ENCODE measurements around the gene SPANXD.
"Not testable (repeated sequence)": the region's sequence is repeated elsewhere in the genome, so short reads cannot be mapped to it uniquely, and the experiment has no call there.

The SPANXD gene, protein sequence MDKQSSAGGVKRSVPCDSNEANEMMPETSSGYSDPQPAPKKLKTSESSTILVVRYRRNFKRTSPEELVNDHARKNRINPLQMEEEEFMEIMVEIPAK

DNA sequence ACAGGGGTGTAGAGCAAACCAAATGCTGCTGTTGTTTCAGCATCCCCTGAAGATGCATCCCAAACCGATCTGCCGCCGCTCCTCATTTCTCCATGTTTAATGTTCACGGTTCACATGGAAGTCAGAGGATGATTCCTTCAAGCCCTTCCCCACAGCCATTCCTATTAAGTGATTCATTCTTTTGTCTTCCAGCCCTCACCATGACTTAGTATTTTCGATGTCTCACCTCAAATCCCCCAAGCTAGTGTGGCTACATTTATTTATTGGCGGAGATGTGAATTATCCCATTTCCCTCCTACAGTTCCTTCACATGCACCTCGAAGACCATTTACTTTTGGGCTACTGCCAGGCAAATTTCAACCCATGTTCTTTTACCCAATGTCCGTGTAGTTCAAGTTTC, at the start of gene SPANXD:
Gene SPANXD (minus strand): TSS at position 101 of the 400 bp plus-strand sequence. CDS start 334 bp downstream, outside the sequence.
- DNase-seq (ENCODE audit: low spot score in 2 of 2); H3K36me3 Mint-ChIP-seq; H3K9me3 Mint-ChIP-seq; H3K4me1 Mint-ChIP-seq; H3K27ac Mint-ChIP-seq; H3K4me3 Mint-ChIP-seq; ATAC-seq: not testable (repeated sequence)

DNA sequence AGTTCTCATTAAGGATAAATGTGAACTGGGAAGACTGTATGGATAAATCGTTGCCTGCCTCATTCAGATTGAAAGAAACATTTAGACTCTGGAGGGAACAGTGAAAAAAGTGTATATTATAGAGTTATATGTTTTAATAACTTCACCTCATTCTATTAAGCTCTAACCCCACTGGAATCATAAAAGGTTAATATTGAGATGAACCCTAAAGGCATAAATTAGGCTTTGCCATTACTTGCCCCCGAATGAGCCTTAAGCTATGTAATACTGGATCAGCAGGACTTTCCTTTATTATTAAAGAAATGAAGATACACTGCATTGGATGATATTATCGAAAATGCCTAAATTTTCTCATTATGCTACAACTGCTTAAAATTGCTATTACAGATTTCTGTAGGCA, 44.1 kb upstream of the SPANXD start:
- no peak for ATAC-seq
- Mint-ChIP-seq H3K36me3 (no peaks in the 10 kb centered on the region), H3K9me3 (peaks cover 3% of the 10 kb centered on the region), H3K4me1 (no peaks in the 10 kb centered on the region), H3K27ac (no peak overlapping the region), H3K4me3 (no peak overlapping the region)
- DNase-seq (ENCODE audit: low spot score in 2 of 2), result no peak

DNA sequence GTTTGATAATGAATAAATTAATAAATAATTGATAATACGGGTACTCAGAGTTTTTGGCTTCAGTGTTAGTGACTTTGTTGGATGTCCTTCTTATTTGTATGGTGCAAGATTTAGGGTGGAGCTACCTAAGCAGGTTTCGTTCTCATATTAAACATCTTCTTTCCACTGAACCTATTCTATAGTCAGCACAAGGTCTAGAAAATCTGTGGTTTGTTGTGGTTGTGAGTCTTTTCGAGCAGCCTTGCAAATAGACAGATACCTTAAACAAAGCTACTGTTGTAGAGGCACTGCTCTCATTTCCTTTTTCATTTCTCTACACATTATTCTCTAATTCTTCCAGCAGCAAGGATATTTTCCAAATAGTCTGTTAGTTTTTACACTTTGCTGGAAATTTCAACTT, 38.1 kb upstream of the SPANXD start:
- no peak overlapping the region for H3K4me3 Mint-ChIP-seq
- no peaks in the 10 kb centered on the region for H3K4me1 Mint-ChIP-seq
- H3K36me3 Mint-ChIP-seq, result no peaks in the 10 kb centered on the region
- H3K9me3 Mint-ChIP-seq, result peaks cover 9% of the 10 kb centered on the region
- ATAC-seq (no peak), DNase-seq (ENCODE audit: low spot score in 2 of 2) (no peak)
- no peak overlapping the region for H3K27ac Mint-ChIP-seq

DNA sequence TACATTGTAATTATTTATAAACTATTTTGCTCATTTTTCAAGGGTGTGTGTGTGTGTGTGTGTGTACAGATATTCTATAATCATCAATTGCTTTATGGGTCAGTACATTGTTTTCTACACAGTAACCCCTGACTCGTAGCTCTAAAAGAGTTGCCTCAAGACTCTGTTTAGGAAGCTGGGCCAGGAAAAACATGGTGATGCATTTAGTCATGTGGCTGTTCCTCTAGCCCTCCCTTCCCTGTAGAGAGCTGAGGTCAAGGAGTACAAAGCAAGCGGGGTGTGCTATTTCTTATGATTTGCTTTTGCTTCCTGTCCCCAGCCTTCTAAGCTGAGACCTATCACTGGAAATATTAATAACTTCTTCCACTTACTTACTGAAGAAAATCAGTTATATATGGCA, 34.8 kb upstream of the SPANXD start:
- no peak overlapping the region for H3K4me3 Mint-ChIP-seq
- DNase-seq (ENCODE audit: low spot score in 2 of 2) (no peak), ATAC-seq (no peak)
- peaks cover 6% of the 10 kb centered on the region for H3K9me3 Mint-ChIP-seq
- no peaks in the 10 kb centered on the region for H3K36me3 Mint-ChIP-seq
- no peaks in the 10 kb centered on the region for H3K4me1 Mint-ChIP-seq
- H3K27ac Mint-ChIP-seq, result no peak overlapping the region

DNA sequence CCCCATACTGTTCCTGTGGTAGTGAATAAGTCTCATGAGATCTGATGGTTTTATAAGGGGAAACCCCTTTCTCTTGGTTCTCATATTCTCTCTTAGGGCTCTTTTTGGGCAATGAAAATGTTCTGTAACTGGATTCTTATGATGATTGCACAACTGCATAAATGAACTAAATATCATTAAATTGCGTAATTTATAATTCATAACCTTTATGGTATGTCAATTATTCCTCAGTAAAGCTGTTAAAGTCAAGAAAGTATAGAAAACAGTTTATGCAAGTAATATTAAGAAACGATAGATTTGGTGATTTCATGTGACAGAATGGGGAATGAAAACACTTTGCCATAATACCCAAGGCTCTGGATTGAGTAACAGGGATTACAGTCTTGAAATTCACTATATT, 33.5 kb upstream of the SPANXD start:
- no peaks in the 10 kb centered on the region for H3K36me3 Mint-ChIP-seq
- no peak overlapping the region for H3K4me3 Mint-ChIP-seq
- peaks cover 6% of the 10 kb centered on the region for H3K9me3 Mint-ChIP-seq
- no peak for ATAC-seq
- no peaks in the 10 kb centered on the region for H3K4me1 Mint-ChIP-seq
- H3K27ac Mint-ChIP-seq, result no peak overlapping the region
- DNase-seq (ENCODE audit: low spot score in 2 of 2), result no peak

DNA sequence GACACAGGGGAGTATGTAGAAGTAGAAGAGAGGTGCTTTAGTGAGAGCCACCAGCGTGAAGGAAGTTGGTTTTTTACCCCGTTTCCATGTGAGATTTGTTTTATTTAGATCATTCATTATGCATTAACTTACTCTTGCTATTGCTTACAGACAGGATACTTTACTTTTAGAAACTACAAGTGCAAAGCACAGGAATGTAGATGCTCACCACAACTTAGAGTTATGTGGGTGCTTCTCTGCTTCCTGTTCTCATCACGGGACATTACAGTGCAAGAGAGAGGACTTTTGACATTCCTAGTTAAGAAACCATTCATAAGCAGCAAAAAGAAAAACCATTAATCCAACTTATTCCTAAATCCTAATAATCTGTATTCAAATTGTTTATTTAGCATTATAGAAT, 25.6 kb upstream of the SPANXD start:
- Mint-ChIP-seq H3K4me3 (no peak overlapping the region), H3K36me3 (no peaks in the 10 kb centered on the region), H3K9me3 (peaks cover 11% of the 10 kb centered on the region), H3K4me1 (no peaks in the 10 kb centered on the region), H3K27ac (no peak overlapping the region)
- DNase-seq (ENCODE audit: low spot score in 2 of 2) (no peak), ATAC-seq (no peak)

DNA sequence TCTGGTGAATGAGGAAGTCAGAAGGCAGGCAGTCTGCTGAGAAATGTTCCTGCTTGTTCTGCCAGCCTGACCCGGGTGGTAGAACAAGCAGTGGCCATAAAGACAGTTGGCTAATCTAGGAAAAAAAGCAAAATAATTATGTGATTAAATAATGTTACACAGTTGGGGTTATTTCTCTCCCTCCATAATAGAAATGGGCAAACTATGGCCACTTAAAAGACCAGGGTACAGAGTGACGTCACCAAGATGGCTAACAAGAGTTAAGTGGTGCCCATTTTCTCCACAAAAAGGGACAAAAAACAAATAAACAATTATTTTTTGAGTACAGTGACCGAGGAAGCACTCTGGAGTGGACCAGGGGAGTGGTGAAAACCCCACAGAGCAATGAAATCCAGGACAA, 16.1 kb upstream of the SPANXD start:
- no peaks in the 10 kb centered on the region for H3K36me3 Mint-ChIP-seq
- no peaks in the 10 kb centered on the region for H3K4me1 Mint-ChIP-seq
- no peak for ATAC-seq
- no peak overlapping the region for H3K4me3 Mint-ChIP-seq
- H3K9me3 Mint-ChIP-seq, result peaks cover 6% of the 10 kb centered on the region
- H3K27ac Mint-ChIP-seq, result no peak overlapping the region
- DNase-seq (ENCODE audit: low spot score in 2 of 2), result no peak

DNA sequence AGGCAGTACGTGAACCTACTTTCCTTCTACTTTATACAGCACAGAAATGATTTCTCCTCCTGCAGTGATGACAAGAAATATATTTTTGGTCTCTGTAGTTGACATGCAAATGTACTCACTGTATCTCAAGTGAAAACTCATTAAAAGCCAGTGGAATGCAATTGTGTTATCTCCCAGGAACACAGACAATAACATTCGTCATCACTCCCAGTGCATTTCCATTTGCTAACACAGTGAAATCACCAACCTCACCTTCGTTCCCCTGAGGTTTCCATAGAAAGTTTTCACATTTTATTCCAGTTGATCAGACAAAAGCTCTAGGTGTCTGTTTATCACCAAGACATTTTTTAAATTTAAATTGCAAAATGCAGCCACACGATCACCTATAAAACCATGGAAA, 2.5 kb upstream of the SPANXD start:
- no peak for ATAC-seq
- H3K4me1 Mint-ChIP-seq, result no peaks in the 10 kb centered on the region
- DNase-seq (ENCODE audit: low spot score in 2 of 2), result no peak
- H3K36me3 Mint-ChIP-seq, result no peaks in the 10 kb centered on the region
- peaks cover 5% of the 10 kb centered on the region for H3K9me3 Mint-ChIP-seq
- no peak overlapping the region for H3K4me3 Mint-ChIP-seq
- no peak overlapping the region for H3K27ac Mint-ChIP-seq

DNA sequence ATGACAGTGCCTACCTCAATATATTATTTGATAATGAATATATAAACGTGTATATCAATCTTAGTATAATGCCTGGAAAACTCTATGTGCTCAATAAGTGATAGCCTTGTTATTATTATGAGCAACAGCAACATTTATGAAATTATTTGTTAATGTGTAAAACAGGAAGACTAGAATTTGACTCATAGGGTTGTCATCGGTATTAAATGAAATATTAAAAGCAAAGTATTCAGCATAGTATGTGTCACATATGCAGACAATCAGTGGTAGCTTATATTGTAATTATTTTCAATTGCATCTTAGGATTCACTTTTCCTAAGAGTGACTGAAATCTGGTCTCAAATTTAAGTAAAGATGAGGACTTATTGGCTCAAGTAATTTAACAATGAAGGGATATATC, 24.6 kb downstream of the SPANXD start:
- no peaks in the 10 kb centered on the region for H3K4me1 Mint-ChIP-seq
- H3K4me3 Mint-ChIP-seq, result no peak overlapping the region

DNA sequence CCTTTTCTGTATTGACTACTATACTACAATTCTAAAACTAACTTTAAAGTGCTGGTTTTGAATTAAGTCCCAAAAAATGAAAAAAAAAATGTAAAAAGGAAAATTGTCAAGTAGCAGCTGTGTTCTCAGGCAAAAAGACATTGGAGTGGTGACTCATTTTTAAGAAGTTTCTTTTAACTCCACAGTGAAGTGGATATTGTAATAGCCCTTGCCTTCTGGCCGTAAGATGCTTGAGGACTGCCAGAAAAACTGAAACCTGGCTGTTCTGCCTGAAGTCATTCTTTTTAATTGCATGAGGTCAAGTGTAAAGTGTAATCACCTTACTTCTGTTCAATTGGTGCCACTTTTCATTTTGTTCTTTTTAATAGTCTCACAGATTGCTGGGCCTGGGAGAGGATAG, 28.9 kb downstream of the SPANXD start:
- DNase-seq (ENCODE audit: low spot score in 2 of 2), result no peak
- no peak for ATAC-seq

More for the DNA sequence above, 24.6 kb downstream of the SPANXD start:
- no peak for DNase-seq (ENCODE audit: low spot score in 2 of 2)
- no peak overlapping the region for H3K27ac Mint-ChIP-seq
- ATAC-seq, result no peak
- H3K36me3 Mint-ChIP-seq, result no peaks in the 10 kb centered on the region
- peaks cover 7% of the 10 kb centered on the region for H3K9me3 Mint-ChIP-seq

DNA sequence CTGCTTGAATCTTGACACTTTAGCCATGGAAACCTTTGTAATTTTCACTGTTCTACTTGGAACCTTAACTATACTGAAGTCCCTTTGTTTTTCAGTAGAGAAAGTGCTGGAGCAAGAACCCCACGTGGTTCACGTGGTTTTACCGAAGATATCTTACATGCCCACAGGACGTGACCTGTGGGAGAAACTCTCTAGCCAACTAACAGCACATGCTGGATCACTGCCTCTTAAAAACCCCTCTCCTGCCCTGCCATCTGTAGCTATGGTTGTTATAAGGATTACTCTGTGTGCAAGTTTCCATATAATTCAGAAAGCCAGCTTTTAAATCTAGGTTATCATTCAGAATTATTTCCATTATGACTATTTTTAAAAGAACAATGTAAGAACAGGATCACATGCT, 30.2 kb downstream of the SPANXD start:
- no peaks in the 10 kb centered on the region for H3K4me1 Mint-ChIP-seq
- H3K4me3 Mint-ChIP-seq, result no peak overlapping the region
- no peak for DNase-seq (ENCODE audit: low spot score in 2 of 2)
- H3K27ac Mint-ChIP-seq, result no peak overlapping the region
- peaks cover 3% of the 10 kb centered on the region for H3K9me3 Mint-ChIP-seq
- no peak for ATAC-seq
- no peaks in the 10 kb centered on the region for H3K36me3 Mint-ChIP-seq

More for the DNA sequence above, 28.9 kb downstream of the SPANXD start:
- no peak overlapping the region for H3K27ac Mint-ChIP-seq
- H3K4me1 Mint-ChIP-seq, result no peaks in the 10 kb centered on the region
- H3K9me3 Mint-ChIP-seq, result peaks cover 3% of the 10 kb centered on the region
- H3K4me3 Mint-ChIP-seq, result no peak overlapping the region
- H3K36me3 Mint-ChIP-seq, result no peaks in the 10 kb centered on the region

DNA sequence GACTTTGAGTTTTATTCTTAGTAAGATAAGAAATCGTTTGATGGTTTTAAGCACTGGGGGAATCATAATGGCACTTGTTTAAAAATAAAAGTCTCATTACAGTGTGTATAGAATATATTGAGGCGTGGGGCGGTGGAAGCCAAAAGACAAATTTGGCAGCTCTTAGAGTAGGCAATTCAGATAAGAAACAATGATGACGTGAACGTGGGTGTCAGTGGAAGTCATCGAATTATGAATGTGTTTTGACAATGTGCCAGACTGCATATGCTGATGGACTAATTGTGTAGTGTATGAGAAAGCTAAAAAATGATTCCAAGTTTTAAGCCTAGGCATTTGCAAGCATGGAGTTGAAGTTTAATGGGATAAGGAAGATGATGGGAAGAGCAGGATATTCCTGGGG, 35.8 kb downstream of the SPANXD start:
- H3K4me3 Mint-ChIP-seq, result no peak overlapping the region
- ATAC-seq, result no peak
- H3K27ac Mint-ChIP-seq, result no peak overlapping the region
- H3K4me1 Mint-ChIP-seq, result no peaks in the 10 kb centered on the region
- no peak for DNase-seq (ENCODE audit: low spot score in 2 of 2)
- no peaks in the 10 kb centered on the region for H3K9me3 Mint-ChIP-seq
- H3K36me3 Mint-ChIP-seq, result no peaks in the 10 kb centered on the region

DNA sequence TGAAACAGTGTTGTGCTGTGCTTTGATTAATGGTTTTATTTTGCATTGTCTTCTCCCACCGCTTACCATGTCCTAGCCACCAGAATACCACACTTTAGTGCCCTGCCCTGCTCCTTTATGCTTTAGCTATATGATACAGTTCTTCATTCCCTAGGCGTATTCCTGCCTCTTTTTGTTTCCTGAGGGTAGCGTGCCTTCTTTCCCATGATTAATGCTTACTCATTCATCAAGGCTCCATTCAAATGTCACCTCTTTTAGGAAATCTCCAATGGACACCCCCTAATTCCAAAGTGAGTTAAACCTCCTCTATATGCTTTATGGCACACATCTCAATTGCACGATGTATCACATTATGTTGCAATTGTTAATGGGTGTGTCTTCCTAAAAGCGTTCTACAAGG, 46.3 kb downstream of the SPANXD start:
- H3K36me3 Mint-ChIP-seq, result no peaks in the 10 kb centered on the region
- H3K4me3 Mint-ChIP-seq, result no peak overlapping the region
- H3K4me1 Mint-ChIP-seq, result no peaks in the 10 kb centered on the region
- no peak for ATAC-seq
- no peak for DNase-seq (ENCODE audit: low spot score in 2 of 2)
- H3K27ac Mint-ChIP-seq, result no peak overlapping the region
- H3K9me3 Mint-ChIP-seq, result no peaks in the 10 kb centered on the region

Measured in stimulated activated effector memory CD8-positive, alpha-beta T cell treated with anti-CD3 and anti-CD28 coated beads, Interleukin-12 subunit alpha, Interleukin-12 subunit beta, amount 100 ng/mL, for 72 hours (primary cell).